ENCODE data around the gene RNF175.

Gene RNF175

DNA sequence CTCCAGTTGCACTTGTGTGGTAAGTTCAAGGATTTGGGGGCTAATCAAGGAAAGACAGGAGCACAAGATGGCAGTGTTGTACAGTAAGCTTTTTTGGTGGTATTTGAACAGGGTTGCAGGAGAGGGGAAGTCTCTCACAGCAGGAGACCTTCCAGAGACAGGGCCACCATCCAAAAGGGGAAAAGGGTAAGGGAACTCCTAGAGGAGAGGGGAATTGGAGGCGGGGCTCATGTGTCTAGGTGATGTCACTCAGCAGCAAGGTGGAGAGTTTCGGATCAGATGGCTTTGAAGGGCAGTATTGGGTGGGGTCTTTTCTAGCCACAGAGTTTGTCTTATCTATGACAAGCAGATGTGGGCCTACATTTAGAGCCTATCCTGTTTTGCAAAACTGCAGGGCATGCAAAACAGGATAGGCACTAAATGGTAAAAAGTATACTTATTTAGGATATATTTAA lies 13.4 kb upstream of the RNF175 start:
- no peaks in the 10 kb centered on the region for H3K4me1 ChIP-seq (ENCODE audit: control insufficient read depth in 2 of 2, insufficient read depth in 2 of 2, low read length in 2 of 2)
- no peaks in the 10 kb centered on the region for H3K36me3 ChIP-seq (ENCODE audit: control insufficient read depth in 2 of 2, insufficient read depth in 2 of 2, low read length in 2 of 2)
- peaks cover 0 to 3% of the 10 kb centered on the region in 2 donors for H3K9me3 ChIP-seq (ENCODE audit: control insufficient read depth in 2 of 2, low read length in 2 of 2)
- H3K4me3 ChIP-seq (ENCODE audit: low read length in 2 of 2), result no peak overlapping the region
- H3K27me3 ChIP-seq (ENCODE audit: control insufficient read depth in 2 of 2, insufficient read depth in 2 of 2, low read length in 2 of 2), result peaks cover 0 to 3% of the 10 kb centered on the region in 2 donors
- no peak overlapping the region for H3K27ac ChIP-seq (ENCODE audit: low read depth in 2 of 2, low read length in 2 of 2)
- H3K9ac ChIP-seq (ENCODE audit: low read depth in 1 of 2, low read length in 2 of 2), result no peak overlapping the region

- Histone ChIP-seq H3K9ac (ENCODE audit: low read depth in 1 of 2, low read length in 2 of 2) (no peak overlapping the region), H3K9me3 (ENCODE audit: control insufficient read depth in 2 of 2, low read length in 2 of 2) (no peaks in the 10 kb centered on the region), H3K4me1 (ENCODE audit: control insufficient read depth in 2 of 2, insufficient read depth in 2 of 2, low read length in 2 of 2) (no peaks in the 10 kb centered on the region), H3K27me3 (ENCODE audit: control insufficient read depth in 2 of 2, insufficient read depth in 2 of 2, low read length in 2 of 2) (peaks cover 0 to 3% of the 10 kb centered on the region in 2 donors), H3K4me3 (ENCODE audit: low read length in 2 of 2) (no peak overlapping the region), H3K36me3 (ENCODE audit: control insufficient read depth in 2 of 2, insufficient read depth in 2 of 2, low read length in 2 of 2) (no peaks in the 10 kb centered on the region), H3K27ac (ENCODE audit: low read depth in 2 of 2, low read length in 2 of 2) (no peak overlapping the region)
Observed at GRCh38 chr4:153771046-153771445, 11.2 kb upstream of the RNF175 start.

- Histone ChIP-seq H3K4me3 (ENCODE audit: low read length in 2 of 2) (no peak overlapping the region), H3K9me3 (ENCODE audit: control insufficient read depth in 2 of 2, low read length in 2 of 2) (no peaks in the 10 kb centered on the region), H3K4me1 (ENCODE audit: control insufficient read depth in 2 of 2, insufficient read depth in 2 of 2, low read length in 2 of 2) (no peaks in the 10 kb centered on the region), H3K36me3 (ENCODE audit: control insufficient read depth in 2 of 2, insufficient read depth in 2 of 2, low read length in 2 of 2) (no peaks in the 10 kb centered on the region), H3K9ac (ENCODE audit: low read depth in 1 of 2, low read length in 2 of 2) (no peak overlapping the region), H3K27ac (ENCODE audit: low read depth in 2 of 2, low read length in 2 of 2) (no peak overlapping the region), H3K27me3 (ENCODE audit: control insufficient read depth in 2 of 2, insufficient read depth in 2 of 2, low read length in 2 of 2) (peaks cover 0 to 5% of the 10 kb centered on the region in 2 donors)
Observed at GRCh38 chr4:153766758-153767157, 6.9 kb upstream of the RNF175 start.

DNA sequence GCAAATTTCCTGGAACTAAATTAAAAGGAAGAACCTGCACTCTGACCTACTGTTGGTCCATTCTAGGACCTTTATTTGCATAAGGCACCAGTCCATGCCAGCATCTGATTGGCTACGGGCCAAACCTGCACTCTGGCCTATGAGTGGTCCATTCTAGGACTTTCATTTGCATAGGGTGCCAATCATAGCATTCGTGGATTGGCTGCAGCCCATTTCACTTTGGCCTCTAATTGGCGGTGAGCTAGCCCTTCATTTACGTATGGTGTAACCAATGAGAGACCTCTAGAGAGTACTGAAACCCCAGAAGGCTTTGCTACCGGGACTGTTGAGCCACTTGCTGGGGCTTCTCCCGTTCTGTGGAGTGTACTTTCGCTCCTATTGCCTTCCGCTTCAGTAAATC lies 6.1 kb upstream of the RNF175 start:
- H3K4me1 ChIP-seq (ENCODE audit: control insufficient read depth in 2 of 2, insufficient read depth in 2 of 2, low read length in 2 of 2), result no peaks in the 10 kb centered on the region
- no peak overlapping the region for H3K4me3 ChIP-seq (ENCODE audit: low read length in 2 of 2)
- H3K36me3 ChIP-seq (ENCODE audit: control insufficient read depth in 2 of 2, insufficient read depth in 2 of 2, low read length in 2 of 2), result no peaks in the 10 kb centered on the region
- no peak overlapping the region for H3K9ac ChIP-seq (ENCODE audit: low read depth in 1 of 2, low read length in 2 of 2)
- H3K9me3 ChIP-seq (ENCODE audit: control insufficient read depth in 2 of 2, low read length in 2 of 2), result no peaks in the 10 kb centered on the region
- no peak overlapping the region for H3K27ac ChIP-seq (ENCODE audit: low read depth in 2 of 2, low read length in 2 of 2)
- H3K27me3 ChIP-seq (ENCODE audit: control insufficient read depth in 2 of 2, insufficient read depth in 2 of 2, low read length in 2 of 2), result peaks cover 0 to 6% of the 10 kb centered on the region in 2 donors

GRCh38 chr4:153764601-153765368 lies 5.0 kb upstream of the RNF175 start:
- no peak overlapping the region for H3K9ac ChIP-seq (ENCODE audit: low read depth in 1 of 2, low read length in 2 of 2)
- no peaks in the 10 kb centered on the region for H3K9me3 ChIP-seq (ENCODE audit: control insufficient read depth in 2 of 2, low read length in 2 of 2)
- H3K4me1 ChIP-seq (ENCODE audit: control insufficient read depth in 2 of 2, insufficient read depth in 2 of 2, low read length in 2 of 2), result no peaks in the 10 kb centered on the region
- H3K27me3 ChIP-seq (ENCODE audit: control insufficient read depth in 2 of 2, insufficient read depth in 2 of 2, low read length in 2 of 2), result peaks cover 0 to 10% of the 10 kb centered on the region in 2 donors
- no peak overlapping the region for H3K27ac ChIP-seq (ENCODE audit: low read depth in 2 of 2, low read length in 2 of 2)
- H3K4me3 ChIP-seq (ENCODE audit: low read length in 2 of 2), result no peak overlapping the region
- no peaks in the 10 kb centered on the region for H3K36me3 ChIP-seq (ENCODE audit: control insufficient read depth in 2 of 2, insufficient read depth in 2 of 2, low read length in 2 of 2)

GRCh38 chr4:153763404-153763803 lies 3.6 kb upstream of the RNF175 start:
- peaks cover 7 to 22% of the 10 kb centered on the region in 2 donors for H3K27me3 ChIP-seq (ENCODE audit: control insufficient read depth in 2 of 2, insufficient read depth in 2 of 2, low read length in 2 of 2)

GRCh38 chr4:153758688-153759406 lies 977 bp downstream of the RNF175 start:
- Histone ChIP-seq H3K9me3 (ENCODE audit: control insufficient read depth in 2 of 2, low read length in 2 of 2) (no peaks in the 10 kb centered on the region), H3K4me3 (ENCODE audit: low read length in 2 of 2) (peak overlapping the region in 1 of 2 donors; percentile 15), H3K9ac (ENCODE audit: low read depth in 1 of 2, low read length in 2 of 2) (no peak overlapping the region), H3K36me3 (ENCODE audit: control insufficient read depth in 2 of 2, insufficient read depth in 2 of 2, low read length in 2 of 2) (no peaks in the 10 kb centered on the region), H3K27ac (ENCODE audit: low read depth in 2 of 2, low read length in 2 of 2) (no peak overlapping the region), H3K4me1 (ENCODE audit: control insufficient read depth in 2 of 2, insufficient read depth in 2 of 2, low read length in 2 of 2) (peaks cover 0 to 4% of the 10 kb centered on the region in 2 donors), H3K27me3 (ENCODE audit: control insufficient read depth in 2 of 2, insufficient read depth in 2 of 2, low read length in 2 of 2) (peaks cover 7 to 29% of the 10 kb centered on the region in 2 donors)

More at GRCh38 chr4:153763404-153763803, 3.6 kb upstream of the RNF175 start:
- no peak overlapping the region for H3K27ac ChIP-seq (ENCODE audit: low read depth in 2 of 2, low read length in 2 of 2)
- H3K4me3 ChIP-seq (ENCODE audit: low read length in 2 of 2), result no peak overlapping the region
- H3K9ac ChIP-seq (ENCODE audit: low read depth in 1 of 2, low read length in 2 of 2), result no peak overlapping the region
- no peaks in the 10 kb centered on the region for H3K9me3 ChIP-seq (ENCODE audit: control insufficient read depth in 2 of 2, low read length in 2 of 2)
- no peaks in the 10 kb centered on the region for H3K36me3 ChIP-seq (ENCODE audit: control insufficient read depth in 2 of 2, insufficient read depth in 2 of 2, low read length in 2 of 2)
- H3K4me1 ChIP-seq (ENCODE audit: control insufficient read depth in 2 of 2, insufficient read depth in 2 of 2, low read length in 2 of 2), result peaks cover 0 to 4% of the 10 kb centered on the region in 2 donors

- no peak overlapping the region for H3K4me3 ChIP-seq (ENCODE audit: low read length in 2 of 2)
- no peak overlapping the region for H3K9ac ChIP-seq (ENCODE audit: low read depth in 1 of 2, low read length in 2 of 2)
- peaks cover 7 to 29% of the 10 kb centered on the region in 2 donors for H3K27me3 ChIP-seq (ENCODE audit: control insufficient read depth in 2 of 2, insufficient read depth in 2 of 2, low read length in 2 of 2)
- H3K9me3 ChIP-seq (ENCODE audit: control insufficient read depth in 2 of 2, low read length in 2 of 2), result no peaks in the 10 kb centered on the region
- peaks cover 0 to 4% of the 10 kb centered on the region in 2 donors for H3K4me1 ChIP-seq (ENCODE audit: control insufficient read depth in 2 of 2, insufficient read depth in 2 of 2, low read length in 2 of 2)
- H3K27ac ChIP-seq (ENCODE audit: low read depth in 2 of 2, low read length in 2 of 2), result no peak overlapping the region
- no peaks in the 10 kb centered on the region for H3K36me3 ChIP-seq (ENCODE audit: control insufficient read depth in 2 of 2, insufficient read depth in 2 of 2, low read length in 2 of 2)
Observed at GRCh38 chr4:153758136-153758535, 1.7 kb downstream of the RNF175 start.

- Histone ChIP-seq H3K27me3 (ENCODE audit: control insufficient read depth in 2 of 2, insufficient read depth in 2 of 2, low read length in 2 of 2) (peaks cover 7 to 29% of the 10 kb centered on the region in 2 donors), H3K9ac (ENCODE audit: low read depth in 1 of 2, low read length in 2 of 2) (no peak overlapping the region)
Observed at GRCh38 chr4:153757407-153757806, 2.4 kb downstream of the RNF175 start.

GRCh38 chr4:153755186-153755585 lies 4.6 kb downstream of the RNF175 start:
- Histone ChIP-seq H3K9ac (ENCODE audit: low read depth in 1 of 2, low read length in 2 of 2) (no peak overlapping the region), H3K9me3 (ENCODE audit: control insufficient read depth in 2 of 2, low read length in 2 of 2) (no peaks in the 10 kb centered on the region), H3K36me3 (ENCODE audit: control insufficient read depth in 2 of 2, insufficient read depth in 2 of 2, low read length in 2 of 2) (no peaks in the 10 kb centered on the region), H3K4me3 (ENCODE audit: low read length in 2 of 2) (no peak overlapping the region), H3K4me1 (ENCODE audit: control insufficient read depth in 2 of 2, insufficient read depth in 2 of 2, low read length in 2 of 2) (peaks cover 0 to 4% of the 10 kb centered on the region in 2 donors), H3K27me3 (ENCODE audit: control insufficient read depth in 2 of 2, insufficient read depth in 2 of 2, low read length in 2 of 2) (peaks cover 7 to 20% of the 10 kb centered on the region in 2 donors), H3K27ac (ENCODE audit: low read depth in 2 of 2, low read length in 2 of 2) (no peak overlapping the region)

More at GRCh38 chr4:153757407-153757806, 2.4 kb downstream of the RNF175 start:
- H3K4me1 ChIP-seq (ENCODE audit: control insufficient read depth in 2 of 2, insufficient read depth in 2 of 2, low read length in 2 of 2), result peaks cover 0 to 4% of the 10 kb centered on the region in 2 donors
- H3K36me3 ChIP-seq (ENCODE audit: control insufficient read depth in 2 of 2, insufficient read depth in 2 of 2, low read length in 2 of 2), result no peaks in the 10 kb centered on the region
- no peaks in the 10 kb centered on the region for H3K9me3 ChIP-seq (ENCODE audit: control insufficient read depth in 2 of 2, low read length in 2 of 2)
- no peak overlapping the region for H3K27ac ChIP-seq (ENCODE audit: low read depth in 2 of 2, low read length in 2 of 2)
- no peak overlapping the region for H3K4me3 ChIP-seq (ENCODE audit: low read length in 2 of 2)

All from mucosa of rectum (tissue), 2 donors.